IMR-90 (cell line): ENCODE results near the gene PPP1R12C. TPM values are rescaled to one million over a fixed set of nuclear protein-coding genes. Genes with fewer than 3 reads are reported as not detected.
A peak's percentile ranks its signal among the peaks of the same experiment; 100 is the strongest.

Source experiments
- ATAC-seq: fragments of 200-7000 bp; cut with Tn5 transposase; 2 replicates; pipeline ENCODE4 v1.9.1; 2020; ENCODE audit warnings: low read depth, mild to moderate bottlenecking, moderate library complexity
- BruUV-seq: library from RNA; stranded (reverse); fragments of 400-500 nt; replicated peaks from 2 replicates; lab custom pipeline; 2021; lab: Mats Ljungman, UMichigan
- CTCF ChIA-PET: fragments of 300-600 bp; formaldehyde crosslinking; extraction: SDS; loops from one replicate; lab custom pipeline; 2021; ENCODE audit warnings: antibody characterized with exemption; lab: Yijun Ruan, JAX
- POLR2A ChIA-PET: fragments of 300-600 bp; sonication (Branson Sonifier 250); formaldehyde crosslinking; loops from one replicate; lab custom pipeline; 2022; ENCODE audit warnings: antibody characterized with exemption; ENCODE audit not compliant: unreplicated experiment; lab: Charles Lee
- DNase-seq: peaks from one replicate; pipeline ENCODE4 v3.0.0; 2013
- H2AFZ ChIP-seq: replicated peaks from 2 replicates; pipeline ENCODE3; 2013; ENCODE audit warnings: low read length, mild to moderate bottlenecking; ENCODE audit not compliant: poor library complexity
- H2AK5ac ChIP-seq: 2 replicates; pipeline ENCODE4 v1.6.1; 2013; ENCODE audit warnings: low read depth, low read length, inconsistent platforms
- H2AK9ac ChIP-seq: replicated peaks from 2 replicates; pipeline ENCODE3; 2013; ENCODE audit warnings: mild to moderate bottlenecking, low read depth, low read length, moderate library complexity; ENCODE audit not compliant: poor library complexity
- H2BK120ac ChIP-seq: 2 replicates; pipeline ENCODE4 v1.6.1; 2013; ENCODE audit warnings: low read depth, low read length, inconsistent platforms
- H2BK15ac ChIP-seq: 3 replicates; pipeline ENCODE4 v1.6.1; 2013; ENCODE audit warnings: low read depth, low read length, inconsistent platforms
- H2BK20ac ChIP-seq: 2 replicates; pipeline ENCODE4 v1.6.1; 2013; ENCODE audit warnings: low read depth, mild to moderate bottlenecking, inconsistent platforms, low read length, moderate library complexity
- H2BK5ac ChIP-seq: 2 replicates; pipeline ENCODE4 v1.6.1; 2013; ENCODE audit warnings: mild to moderate bottlenecking, low read depth, low read length, inconsistent platforms; ENCODE audit not compliant: poor library complexity, severe bottlenecking
- H3K14ac ChIP-seq: replicated peaks from 2 replicates; pipeline ENCODE4 v1.6.1; 2013; ENCODE audit warnings: low read depth, low read length, inconsistent platforms
- H3K18ac ChIP-seq: 2 replicates; pipeline ENCODE4 v1.6.1; 2013; ENCODE audit warnings: low read depth, low read length, control low read depth
- H3K23ac ChIP-seq: 2 replicates; pipeline ENCODE4 v1.6.1; 2013; ENCODE audit warnings: low read depth, low read length, inconsistent platforms
- H3K27ac ChIP-seq: 2 replicates; pipeline ENCODE4 v1.5.1; 2013; ENCODE audit warnings: mild to moderate bottlenecking, control low read depth, low read length; ENCODE audit not compliant: insufficient read depth
- H3K27me3 ChIP-seq: 2 replicates; pipeline ENCODE4 v1.6.1; 2013; ENCODE audit warnings: low read length; ENCODE audit not compliant: control insufficient read depth, insufficient read depth
- H3K36me3 ChIP-seq: 2 replicates; pipeline ENCODE4 v1.6.1; 2013; ENCODE audit warnings: low read length, mixed read lengths; ENCODE audit not compliant: control insufficient read depth, insufficient read depth
- H3K4ac ChIP-seq: 2 replicates; pipeline ENCODE4 v1.6.1; 2013; ENCODE audit warnings: low read depth, low read length, inconsistent platforms
- H3K4me1 ChIP-seq: 2 replicates; pipeline ENCODE4 v1.6.1; 2013; ENCODE audit warnings: low read length, mixed read lengths; ENCODE audit not compliant: control insufficient read depth, insufficient read depth
- H3K4me2 ChIP-seq: 2 replicates; pipeline ENCODE4 v1.6.1; 2013; ENCODE audit warnings: low read depth, mild to moderate bottlenecking, control low read depth, low read length, moderate library complexity
- H3K4me3 ChIP-seq: 2 replicates; pipeline ENCODE4 v1.5.1; 2013; ENCODE audit warnings: low read depth, mild to moderate bottlenecking, control low read depth, low read length, moderate library complexity; ENCODE audit not compliant: insufficient read depth
- H3K56ac ChIP-seq: 2 replicates; pipeline ENCODE4 v1.6.1; 2013; ENCODE audit warnings: low read length, inconsistent platforms; ENCODE audit not compliant: insufficient read depth; ENCODE audit errors: extremely low read depth
- H3K79me1 ChIP-seq, 2 experiments: 2 replicates each; pipeline ENCODE4 v1.6.1; 2013; ENCODE audit warnings: low read length in 2 of 2, inconsistent platforms in 1 of 2, low read depth in 1 of 2
- H3K9ac ChIP-seq: 2 replicates; pipeline ENCODE4 v1.6.1; 2013; ENCODE audit warnings: low read depth, low read length, control low read depth
- H3K9me1 ChIP-seq: 2 replicates; pipeline ENCODE4 v1.6.1; 2013; ENCODE audit warnings: low read length, inconsistent platforms; ENCODE audit not compliant: insufficient read depth
- H3K9me3 ChIP-seq: 2 replicates; pipeline ENCODE4 v1.6.1; 2013; ENCODE audit warnings: low read length; ENCODE audit not compliant: control insufficient read depth, insufficient read depth
- H4K20me1 ChIP-seq: 2 replicates; pipeline ENCODE4 v1.6.1; 2013; ENCODE audit warnings: low read length, inconsistent platforms; ENCODE audit not compliant: insufficient read depth
- H4K5ac ChIP-seq: 2 replicates; pipeline ENCODE4 v1.6.1; 2013; ENCODE audit warnings: mild to moderate bottlenecking, low read depth, low read length, control low read depth
- H4K8ac ChIP-seq, 2 experiments: 2 replicates each; pipeline ENCODE4 v1.6.1; 2013; ENCODE audit warnings: low read depth in 2 of 2, low read length in 2 of 2, control low read depth in 1 of 2, inconsistent platforms in 1 of 2
- H4K91ac ChIP-seq: 2 replicates; pipeline ENCODE4 v1.6.1; 2013; ENCODE audit warnings: low read depth, low read length, inconsistent platforms; ENCODE audit not compliant: insufficient read depth
- BHLHE40 ChIP-seq: fragments of 150-350 bp; IDR thresholded peaks from 2 replicates; pipeline ENCODE4 v1.6.1; 2016; ENCODE audit warnings: mild to moderate bottlenecking, low read depth, low read length
- CEBPB ChIP-seq: IDR thresholded peaks from 2 replicates; pipeline ENCODE4 v1.6.1; 2012; ENCODE audit warnings: low read depth, low read length, improper control_type of control experiment
- CHD1 ChIP-seq: IDR thresholded peaks from 2 replicates; pipeline ENCODE4 v1.6.1; 2012; ENCODE audit warnings: low read depth, low read length, improper control_type of control experiment
- CTCF ChIP-seq: conservative IDR thresholded peaks from 2 replicates; pipeline ENCODE4 v1.5.1; 2012; ENCODE audit warnings: mild to moderate bottlenecking, low read depth, low read length, improper control_type of control experiment
- ELK1 ChIP-seq: fragments of 150-350 bp; IDR thresholded peaks from 2 replicates; pipeline ENCODE4 v1.6.1; 2016; ENCODE audit warnings: low read depth, mild to moderate bottlenecking, low read length, moderate library complexity, borderline replicate concordance
- FOS ChIP-seq: fragments of 150-350 bp; IDR thresholded peaks from 2 replicates; pipeline ENCODE4 v1.6.1; 2016; ENCODE audit warnings: low read depth, low read length
- MXI1 ChIP-seq: IDR thresholded peaks from 2 replicates; pipeline ENCODE4 v1.6.1; 2012; ENCODE audit warnings: low read depth, mild to moderate bottlenecking, low read length, moderate library complexity, borderline replicate concordance
- NFE2L2 ChIP-seq: fragments of 150-350 bp; IDR thresholded peaks from 2 replicates; pipeline ENCODE4 v1.6.1; 2016; ENCODE audit warnings: low read depth, mild to moderate bottlenecking, low read length
- POLR2A ChIP-seq: IDR thresholded peaks from 2 replicates; pipeline ENCODE4 v1.6.1; 2012; ENCODE audit warnings: mild to moderate bottlenecking, low read depth, low read length
- RAD21 ChIP-seq: IDR thresholded peaks from 2 replicates; pipeline ENCODE4 v1.6.1; 2012; ENCODE audit warnings: low read length, improper control_type of control experiment
- RCOR1 ChIP-seq: IDR thresholded peaks from 2 replicates; pipeline ENCODE4 v1.6.1; 2012; ENCODE audit warnings: mild to moderate bottlenecking, low read length, improper control_type of control experiment; ENCODE audit not compliant: insufficient replicate concordance
- RFX5 ChIP-seq: IDR thresholded peaks from 2 replicates; pipeline ENCODE4 v1.8.0; 2012; ENCODE audit warnings: low read depth, mild to moderate bottlenecking, low read length, moderate library complexity
- SMC3 ChIP-seq: fragments of 150-350 bp; IDR thresholded peaks from 2 replicates; pipeline ENCODE4 v1.6.1; 2016; ENCODE audit warnings: low read depth, mild to moderate bottlenecking, antibody characterized with exemption, low read length, moderate library complexity
- USF2 ChIP-seq: fragments of 150-350 bp; IDR thresholded peaks from 2 replicates; pipeline ENCODE4 v1.6.1; 2017; ENCODE audit warnings: mild to moderate bottlenecking, antibody characterized with exemption, low read length, low read depth
- WGBS, 2 experiments: methylation state at CpG; one replicate each; pipeline versions ENCODE4 v1.1.5 to v1.1.7; 2013; ENCODE audit warnings: missing lambda C conversion rate in 2 of 2; ENCODE audit not compliant: insufficient read length in 1 of 2; ENCODE audit errors: extremely low coverage in 2 of 2; 5-methylcytosine and 5-hydroxymethylcytosine counted together
- dilution Hi-C: fragments of 300-500 bp; cut with HindIII; formaldehyde crosslinking; loops from one replicate; pipeline ENCODE4 v1.14.3; 2018; ENCODE audit warnings: low sequenced_read_pairs; ENCODE audit not compliant: unreplicated experiment
- in situ Hi-C: fragments of 300-500 bp; cut with MboI; formaldehyde crosslinking; loops from 3 replicates; pipeline ENCODE4 v1.14.3; 2019; ENCODE audit warnings: low sequenced_read_pairs, inconsistent platforms, mixed read lengths
- intact Hi-C: fragments of 100-400 bp; cut with micrococcal nuclease; formaldehyde crosslinking; loops from 2 replicates; pipeline ENCODE4 v1.10.0; 2022
- polyA plus RNA-seq, 3 experiments: library from polyadenylated mRNA; depleted of rRNA; stranded (reverse); fragments of >200 nt; gene quantifications; 2 replicates each; pipeline ENCODE4 v1.2.3, GENCODE V29; 2012; ENCODE audit warnings: low replicate concordance in 1 of 3
- total RNA-seq: library from RNA; depleted of rRNA; stranded (reverse); fragments of >200 nt; gene quantifications from 2 replicates; pipeline ENCODE4 v1.2.3, GENCODE V29; 2012

The PPP1R12C gene
- total and polyA plus RNA-seq, 2 of the 4 experiments (the other 2 are of a cell fraction) = 21.5 to 81.4 TPM

GRCh38 chr19:55083004-55083850 lies 34.2 kb downstream of the PPP1R12C start:
- DNase-seq = no peak
- Histone ChIP-seq H3K36me3 (no peaks in the 10 kb centered on the region), H3K4ac (no peak overlapping the region), H4K20me1 (peaks cover 23% of the 10 kb centered on the region), H3K27ac (no peak overlapping the region), H3K79me1 (peaks cover 0 to 5% of the 10 kb centered on the region in 2 experiments; a peak in 2 of 4 replicates), H2AFZ (no peak overlapping the region), H3K9ac (no peak overlapping the region), H3K23ac (no peak overlapping the region), H3K9me1 (peaks cover 4% of the 10 kb centered on the region), H3K18ac (no peak overlapping the region), H3K9me3 (peaks cover 7% of the 10 kb centered on the region; the same call in 1 of the 2 replicates), H3K4me3 (no peak overlapping the region), H4K91ac (no peak overlapping the region), H2BK20ac (no peak overlapping the region), H2BK120ac (no peak overlapping the region), H2AK9ac (peak overlapping the region; percentile 15), H2AK5ac (no peak overlapping the region), H3K56ac (no peak overlapping the region), H3K4me2 (no peak overlapping the region), H3K27me3 (peaks cover 57% of the 10 kb centered on the region), H4K5ac (no peak overlapping the region), H4K8ac (no peak overlapping the region), H2BK15ac (no peak overlapping the region), H3K14ac (no peak overlapping the region), H3K4me1 (peaks cover 16% of the 10 kb centered on the region; the same call in 1 of the 2 replicates), H2BK5ac (no peak overlapping the region)
- BruUV-seq = no TSS peak
- dilution Hi-C loops = no loop called here
- ChIA-PET POLR2A (no interaction called here), CTCF (no interaction called here)
- intact Hi-C loops = loop anchor here (10.0 kb wide), 1 partner anchor 618 kb away; the partner anchor contains the start of gene LENG9
- no peak for ATAC-seq
- 86% methylated on average over 1 of the region's 42 CpGs; no CpG with 5 or more reads in 1 of the 2 experiments for WGBS, 2 experiments
- in situ Hi-C loops = no loop called here
- TF ChIP-seq CEBPB (no peak), RAD21 (no peak), ELK1 (no peak), POLR2A (no peak), CTCF (no peak), RCOR1 (no peak), RFX5 (no peak), MXI1 (no peak), BHLHE40 (no peak), CHD1 (no peak), NFE2L2 (no peak), SMC3 (no peak), USF2 (no peak), FOS (no peak)
